IMR-90 (cell line): ENCODE data around the gene CNPY3. TPM values are rescaled to one million over a fixed set of nuclear protein-coding genes. Genes with fewer than 3 reads are reported as not detected.
A peak's percentile ranks its signal among the peaks of the same experiment; 100 is the strongest.

ENCODE experiments used
- ATAC-seq: fragments of 200-7000 bp; cut with Tn5 transposase; 2 replicates; pipeline ENCODE4 v1.9.1; 2020; ENCODE audit warnings: low read depth, mild to moderate bottlenecking, moderate library complexity
- BruUV-seq: library from RNA; stranded (reverse); fragments of 400-500 nt; replicated peaks from 2 replicates; lab custom pipeline; 2021; lab: Mats Ljungman, UMichigan
- CTCF ChIA-PET: fragments of 300-600 bp; formaldehyde crosslinking; extraction: SDS; loops from one replicate; lab custom pipeline; 2021; ENCODE audit warnings: antibody characterized with exemption; lab: Yijun Ruan, JAX
- POLR2A ChIA-PET: fragments of 300-600 bp; sonication (Branson Sonifier 250); formaldehyde crosslinking; loops from one replicate; lab custom pipeline; 2022; ENCODE audit warnings: antibody characterized with exemption; ENCODE audit not compliant: unreplicated experiment; lab: Charles Lee
- DNase-seq: peaks from one replicate; pipeline ENCODE4 v3.0.0; 2013
- H2AFZ ChIP-seq: replicated peaks from 2 replicates; pipeline ENCODE3; 2013; ENCODE audit warnings: low read length, mild to moderate bottlenecking; ENCODE audit not compliant: poor library complexity
- H2AK5ac ChIP-seq: 2 replicates; pipeline ENCODE4 v1.6.1; 2013; ENCODE audit warnings: low read depth, low read length, inconsistent platforms
- H2AK9ac ChIP-seq: replicated peaks from 2 replicates; pipeline ENCODE3; 2013; ENCODE audit warnings: mild to moderate bottlenecking, low read depth, low read length, moderate library complexity; ENCODE audit not compliant: poor library complexity
- H2BK120ac ChIP-seq: 2 replicates; pipeline ENCODE4 v1.6.1; 2013; ENCODE audit warnings: low read depth, low read length, inconsistent platforms
- H2BK15ac ChIP-seq: 3 replicates; pipeline ENCODE4 v1.6.1; 2013; ENCODE audit warnings: low read depth, low read length, inconsistent platforms
- H2BK20ac ChIP-seq: 2 replicates; pipeline ENCODE4 v1.6.1; 2013; ENCODE audit warnings: low read depth, mild to moderate bottlenecking, inconsistent platforms, low read length, moderate library complexity
- H2BK5ac ChIP-seq: 2 replicates; pipeline ENCODE4 v1.6.1; 2013; ENCODE audit warnings: mild to moderate bottlenecking, low read depth, low read length, inconsistent platforms; ENCODE audit not compliant: poor library complexity, severe bottlenecking
- H3K14ac ChIP-seq: replicated peaks from 2 replicates; pipeline ENCODE4 v1.6.1; 2013; ENCODE audit warnings: low read depth, low read length, inconsistent platforms
- H3K18ac ChIP-seq: 2 replicates; pipeline ENCODE4 v1.6.1; 2013; ENCODE audit warnings: low read depth, low read length, control low read depth
- H3K23ac ChIP-seq: 2 replicates; pipeline ENCODE4 v1.6.1; 2013; ENCODE audit warnings: low read depth, low read length, inconsistent platforms
- H3K27ac ChIP-seq: 2 replicates; pipeline ENCODE4 v1.5.1; 2013; ENCODE audit warnings: mild to moderate bottlenecking, control low read depth, low read length; ENCODE audit not compliant: insufficient read depth
- H3K27me3 ChIP-seq: 2 replicates; pipeline ENCODE4 v1.6.1; 2013; ENCODE audit warnings: low read length; ENCODE audit not compliant: control insufficient read depth, insufficient read depth
- H3K36me3 ChIP-seq: 2 replicates; pipeline ENCODE4 v1.6.1; 2013; ENCODE audit warnings: low read length, mixed read lengths; ENCODE audit not compliant: control insufficient read depth, insufficient read depth
- H3K4ac ChIP-seq: 2 replicates; pipeline ENCODE4 v1.6.1; 2013; ENCODE audit warnings: low read depth, low read length, inconsistent platforms
- H3K4me1 ChIP-seq: 2 replicates; pipeline ENCODE4 v1.6.1; 2013; ENCODE audit warnings: low read length, mixed read lengths; ENCODE audit not compliant: control insufficient read depth, insufficient read depth
- H3K4me2 ChIP-seq: 2 replicates; pipeline ENCODE4 v1.6.1; 2013; ENCODE audit warnings: low read depth, mild to moderate bottlenecking, control low read depth, low read length, moderate library complexity
- H3K4me3 ChIP-seq: 2 replicates; pipeline ENCODE4 v1.5.1; 2013; ENCODE audit warnings: low read depth, mild to moderate bottlenecking, control low read depth, low read length, moderate library complexity; ENCODE audit not compliant: insufficient read depth
- H3K56ac ChIP-seq: 2 replicates; pipeline ENCODE4 v1.6.1; 2013; ENCODE audit warnings: low read length, inconsistent platforms; ENCODE audit not compliant: insufficient read depth; ENCODE audit errors: extremely low read depth
- H3K79me1 ChIP-seq, 2 experiments: 2 replicates each; pipeline ENCODE4 v1.6.1; 2013; ENCODE audit warnings: low read length in 2 of 2, inconsistent platforms in 1 of 2, low read depth in 1 of 2
- H3K9ac ChIP-seq: 2 replicates; pipeline ENCODE4 v1.6.1; 2013; ENCODE audit warnings: low read depth, low read length, control low read depth
- H3K9me1 ChIP-seq: 2 replicates; pipeline ENCODE4 v1.6.1; 2013; ENCODE audit warnings: low read length, inconsistent platforms; ENCODE audit not compliant: insufficient read depth
- H3K9me3 ChIP-seq: 2 replicates; pipeline ENCODE4 v1.6.1; 2013; ENCODE audit warnings: low read length; ENCODE audit not compliant: control insufficient read depth, insufficient read depth
- H4K20me1 ChIP-seq: 2 replicates; pipeline ENCODE4 v1.6.1; 2013; ENCODE audit warnings: low read length, inconsistent platforms; ENCODE audit not compliant: insufficient read depth
- H4K5ac ChIP-seq: 2 replicates; pipeline ENCODE4 v1.6.1; 2013; ENCODE audit warnings: mild to moderate bottlenecking, low read depth, low read length, control low read depth
- H4K8ac ChIP-seq, 2 experiments: 2 replicates each; pipeline ENCODE4 v1.6.1; 2013; ENCODE audit warnings: low read depth in 2 of 2, low read length in 2 of 2, control low read depth in 1 of 2, inconsistent platforms in 1 of 2
- H4K91ac ChIP-seq: 2 replicates; pipeline ENCODE4 v1.6.1; 2013; ENCODE audit warnings: low read depth, low read length, inconsistent platforms; ENCODE audit not compliant: insufficient read depth
- CEBPB ChIP-seq: IDR thresholded peaks from 2 replicates; pipeline ENCODE4 v1.6.1; 2012; ENCODE audit warnings: low read depth, low read length, improper control_type of control experiment
- CHD1 ChIP-seq: IDR thresholded peaks from 2 replicates; pipeline ENCODE4 v1.6.1; 2012; ENCODE audit warnings: low read depth, low read length, improper control_type of control experiment
- CTCF ChIP-seq: conservative IDR thresholded peaks from 2 replicates; pipeline ENCODE4 v1.5.1; 2012; ENCODE audit warnings: mild to moderate bottlenecking, low read depth, low read length, improper control_type of control experiment
- NFE2L2 ChIP-seq: fragments of 150-350 bp; IDR thresholded peaks from 2 replicates; pipeline ENCODE4 v1.6.1; 2016; ENCODE audit warnings: low read depth, mild to moderate bottlenecking, low read length
- POLR2A ChIP-seq: IDR thresholded peaks from 2 replicates; pipeline ENCODE4 v1.6.1; 2012; ENCODE audit warnings: mild to moderate bottlenecking, low read depth, low read length
- RAD21 ChIP-seq: IDR thresholded peaks from 2 replicates; pipeline ENCODE4 v1.6.1; 2012; ENCODE audit warnings: low read length, improper control_type of control experiment
- WGBS, 2 experiments: methylation state at CpG; one replicate each; pipeline versions ENCODE4 v1.1.5 to v1.1.7; 2013; ENCODE audit warnings: missing lambda C conversion rate in 2 of 2; ENCODE audit not compliant: insufficient read length in 1 of 2; ENCODE audit errors: extremely low coverage in 2 of 2; 5-methylcytosine and 5-hydroxymethylcytosine counted together
- dilution Hi-C: fragments of 300-500 bp; cut with HindIII; formaldehyde crosslinking; loops from one replicate; pipeline ENCODE4 v1.14.3; 2018; ENCODE audit warnings: low sequenced_read_pairs; ENCODE audit not compliant: unreplicated experiment
- in situ Hi-C: fragments of 300-500 bp; cut with MboI; formaldehyde crosslinking; loops from 3 replicates; pipeline ENCODE4 v1.14.3; 2019; ENCODE audit warnings: low sequenced_read_pairs, inconsistent platforms, mixed read lengths
- intact Hi-C: fragments of 100-400 bp; cut with micrococcal nuclease; formaldehyde crosslinking; loops from 2 replicates; pipeline ENCODE4 v1.10.0; 2022
- polyA plus RNA-seq, 3 experiments: library from polyadenylated mRNA; depleted of rRNA; stranded (reverse); fragments of >200 nt; gene quantifications; 2 replicates each; pipeline ENCODE4 v1.2.3, GENCODE V29; 2012; ENCODE audit warnings: low replicate concordance in 1 of 3
- total RNA-seq: library from RNA; depleted of rRNA; stranded (reverse); fragments of >200 nt; gene quantifications from 2 replicates; pipeline ENCODE4 v1.2.3, GENCODE V29; 2012

Gene CNPY3
- total and polyA plus RNA-seq, 2 of the 4 experiments (the other 2 are of a cell fraction): 13.3 to 39.2 TPM

GRCh38 chr6:42984001-42984923 is 55.0 kb downstream of the CNPY3 start, which contains the start of gene PPP2R5D (continued):
- TF ChIP-seq NFE2L2: no peak
- peak; percentile 80 for TF ChIP-seq POLR2A
- no peak for TF ChIP-seq CHD1
- TF ChIP-seq CEBPB: no peak

- dilution Hi-C loops: no loop called here
- no peak overlapping the region for H2BK20ac ChIP-seq
- peak overlapping the region; percentile 32 for H2AK5ac ChIP-seq
- no peak overlapping the region for H2BK120ac ChIP-seq
- H4K20me1 ChIP-seq: peaks cover 30% of the 10 kb centered on the region
- H3K4ac ChIP-seq: peak overlapping the region; percentile 49
- ChIA-PET POLR2A (interaction anchor here (1.0 kb wide), 2 partner anchors 13 to 56 kb away, joined by 3 read pairs; partner anchors contain the start of gene CNPY3), CTCF (no interaction called here)
- WGBS, 2 experiments: 25% methylated on average over 4 of the region's 13 CpGs; no CpG with 5 or more reads in 1 of the 2 experiments
- DNase-seq: no peak
- H4K91ac ChIP-seq: peak overlapping the region; percentile 0; the same call in 1 of the 2 replicates
- peak overlapping the region; percentile 69 for H3K27ac ChIP-seq
- H3K27me3 ChIP-seq: no peaks in the 10 kb centered on the region
- peak overlapping the region; percentile 73 for H3K9ac ChIP-seq
- in situ Hi-C loops: no loop called here
- peak overlapping the region; percentile 38 for H3K14ac ChIP-seq
- ATAC-seq: 0 out of 2 replicates have a peak, but pooled peaks have one; percentile 1
- H4K8ac ChIP-seq: peak overlapping the region; percentile 1 to 26; a peak in 3 of 4 replicates
- no peaks in the 10 kb centered on the region for H3K9me3 ChIP-seq
- peaks cover 3% of the 10 kb centered on the region; the same call in 1 of the 2 replicates for H3K4me1 ChIP-seq
- peaks cover 38 to 51% of the 10 kb centered on the region in 2 experiments for H3K79me1 ChIP-seq
- H3K23ac ChIP-seq: peak overlapping the region; percentile 54
- intact Hi-C loops: no loop called here
- H2BK5ac ChIP-seq: peak overlapping the region; percentile 43
- TF ChIP-seq RAD21: no peak
- TF ChIP-seq CTCF: no peak
- no peak for TF ChIP-seq CHD1
- no peak overlapping the region for H3K18ac ChIP-seq
- H4K5ac ChIP-seq: no peak overlapping the region
- H2BK15ac ChIP-seq: no peak overlapping the region
- H3K56ac ChIP-seq: peak overlapping the region; percentile 42; the same call in 1 of the 2 replicates
- peak overlapping the region; percentile 90 for H2AK9ac ChIP-seq
- H3K4me2 ChIP-seq: peak overlapping the region; percentile 81
- BruUV-seq: no TSS peak
- H3K36me3 ChIP-seq: peaks cover 11% of the 10 kb centered on the region
- H3K4me3 ChIP-seq: peak overlapping the region; percentile 73
- peak overlapping the region; percentile 89 for H2AFZ ChIP-seq
- H3K9me1 ChIP-seq: peaks cover 28% of the 10 kb centered on the region
Measured at GRCh38 chr6:42984924-42985475, 55.7 kb downstream of the CNPY3 start.
